GM19467 (cell line): Measurements from ENCODE around the gene ABCA8.

Source experiments
- ATAC-seq: cut with Tn5 transposase; IDR thresholded peaks from one replicate; pipeline ENCODE4 v1.9.1; 2021; ENCODE audit warnings: mild to moderate bottlenecking, moderate library complexity; ENCODE audit not compliant: unreplicated experiment

The ABCA8 gene

DNA sequence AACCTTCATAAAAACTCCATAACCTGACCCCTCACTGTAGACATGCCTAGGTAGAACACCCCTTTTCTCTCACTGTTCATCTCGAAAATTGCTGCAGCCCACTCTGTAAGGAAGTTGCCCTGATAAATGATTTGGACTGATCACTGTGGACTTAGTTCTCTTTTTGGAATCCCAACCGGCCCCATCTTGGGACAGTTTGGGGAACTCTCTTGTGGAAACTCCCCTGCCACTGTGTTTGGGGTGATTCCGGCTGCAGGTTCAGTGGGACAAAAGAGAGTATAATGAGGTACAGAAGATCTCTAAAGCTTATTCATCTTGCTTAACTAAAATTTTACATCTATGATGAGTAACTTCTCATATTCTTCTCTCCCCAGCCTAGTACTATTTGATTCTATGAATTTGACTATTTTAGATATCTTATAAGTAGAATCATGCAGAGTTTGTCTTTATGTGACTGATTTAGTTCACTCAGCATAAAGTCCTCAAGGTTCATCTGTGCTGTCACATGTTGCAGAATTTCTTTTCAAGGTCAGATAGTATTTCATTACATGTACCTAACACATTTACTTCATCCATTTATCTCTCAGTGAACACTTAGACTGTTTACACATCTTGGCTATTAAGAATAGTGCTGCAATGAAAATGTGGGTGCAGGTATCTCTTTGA lies 84.9 kb downstream of the ABCA8 start:
- no peak for ATAC-seq

DNA sequence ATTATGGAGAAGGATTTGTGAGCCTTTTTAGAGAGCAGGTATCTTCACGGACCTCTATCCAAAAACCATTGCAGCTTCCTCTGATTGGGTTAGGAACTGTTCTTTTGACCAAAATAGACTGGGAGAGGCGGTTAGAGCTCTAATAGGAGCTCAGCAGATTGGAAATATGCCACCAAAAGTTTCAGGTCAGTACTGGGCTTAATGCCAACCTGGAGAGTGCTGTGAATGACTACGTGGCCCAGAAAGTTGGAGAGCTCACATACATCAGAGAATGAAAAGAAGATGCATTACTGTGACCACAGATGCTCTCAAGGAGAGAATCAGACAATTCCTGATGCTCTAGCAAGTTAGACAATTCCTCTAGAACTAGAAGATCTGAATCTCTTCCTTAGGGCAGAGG lies 86.5 kb downstream of the ABCA8 start:
- ATAC-seq = no peak

DNA sequence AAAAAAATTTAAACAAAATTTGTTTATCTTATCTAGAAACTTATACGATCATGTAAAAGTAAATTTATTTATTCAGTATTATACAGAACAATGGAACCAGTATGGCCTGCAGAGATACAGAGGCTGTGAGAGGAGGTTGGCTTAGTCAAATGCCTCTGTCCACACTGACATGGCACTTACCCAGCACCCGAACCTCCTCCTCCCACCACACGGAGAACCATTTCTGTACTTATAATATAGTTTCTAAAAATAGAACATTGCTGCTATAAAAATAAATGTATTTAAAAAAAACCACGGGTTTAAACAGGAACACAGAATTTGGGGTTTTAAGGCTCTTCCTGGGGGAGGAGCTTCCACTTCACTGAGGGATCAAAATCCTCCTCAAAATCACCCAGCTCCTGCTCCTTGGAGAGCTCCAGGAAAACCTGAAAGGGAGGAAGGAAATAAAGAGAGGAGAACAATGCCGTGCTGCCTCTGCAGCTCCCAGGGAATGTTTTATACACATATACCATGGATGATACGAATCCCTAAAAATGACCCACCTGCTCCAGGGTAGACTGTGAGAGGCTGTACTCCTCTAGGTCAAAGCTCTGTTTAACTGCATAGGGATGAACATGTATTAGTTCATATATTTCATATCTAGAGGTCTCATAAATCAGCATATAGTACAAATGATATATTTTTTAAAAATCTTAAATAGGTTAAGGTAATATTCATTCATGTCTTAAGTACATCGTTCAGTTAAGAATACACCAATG lies 87.3 kb downstream of the ABCA8 start:
- no peak for ATAC-seq

DNA sequence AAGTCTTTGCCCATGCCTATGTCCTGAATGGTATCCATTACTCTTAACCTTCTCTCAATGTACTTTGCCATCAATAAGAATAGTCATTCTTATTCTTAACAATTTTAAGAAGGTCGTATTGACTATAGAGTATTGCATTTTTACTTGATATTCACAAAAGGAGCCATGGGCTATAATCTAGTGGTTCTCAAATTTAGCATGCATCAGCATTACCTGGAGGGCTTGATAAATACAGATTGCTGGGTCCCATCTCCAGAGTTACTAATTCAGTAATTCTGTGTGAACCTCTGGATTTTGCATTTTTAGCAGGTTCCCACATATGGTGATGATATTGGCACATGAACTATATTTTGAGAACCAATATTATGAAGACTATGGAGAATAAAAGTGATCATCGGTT lies 89.6 kb downstream of the ABCA8 start:
- ATAC-seq = no peak

DNA sequence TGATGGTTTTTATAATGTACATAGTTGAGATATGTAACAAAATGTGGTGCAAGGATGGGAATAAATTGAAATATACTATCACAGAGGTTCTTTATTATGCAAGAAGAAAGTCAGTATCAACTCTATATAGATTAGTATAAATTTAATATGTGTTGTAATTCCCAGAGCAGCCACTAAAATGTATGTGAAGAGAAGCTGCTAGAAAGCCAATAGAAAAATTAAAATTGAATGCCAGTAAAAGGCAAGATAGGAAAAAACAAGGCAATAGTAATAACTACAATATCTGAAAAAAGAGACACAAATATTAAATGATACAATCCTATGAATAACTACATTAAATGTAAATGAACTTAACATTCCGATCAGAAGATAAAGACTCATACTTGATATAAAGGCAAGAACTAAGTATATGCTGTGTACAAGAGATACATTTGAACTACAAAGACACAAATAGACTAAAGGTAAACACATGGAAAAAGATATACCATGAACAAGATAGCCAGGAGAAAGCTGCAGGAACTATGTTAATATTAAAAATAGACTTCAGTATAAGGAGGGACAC lies 92.0 kb downstream of the ABCA8 start:
- no peak for ATAC-seq

DNA sequence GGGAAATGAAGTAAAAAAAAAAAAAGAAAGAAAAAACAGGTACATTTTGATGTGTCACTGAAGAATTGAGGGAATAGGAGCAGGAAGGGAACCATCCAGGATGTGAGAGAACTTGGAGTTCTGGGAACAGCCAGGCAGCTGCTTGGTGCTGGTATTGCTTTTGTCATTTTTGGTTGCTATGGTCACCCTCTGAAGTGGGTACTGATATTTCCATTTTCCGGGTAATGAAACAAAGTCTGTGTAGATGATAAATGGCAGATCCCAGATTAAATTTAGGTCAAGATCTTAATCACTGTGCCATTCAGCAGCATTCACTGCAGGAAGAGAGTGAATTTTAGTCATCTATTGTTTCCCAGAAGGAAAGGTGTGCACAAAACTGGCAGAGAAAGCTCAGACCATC lies 93.6 kb downstream of the ABCA8 start:
- no peak for ATAC-seq

DNA sequence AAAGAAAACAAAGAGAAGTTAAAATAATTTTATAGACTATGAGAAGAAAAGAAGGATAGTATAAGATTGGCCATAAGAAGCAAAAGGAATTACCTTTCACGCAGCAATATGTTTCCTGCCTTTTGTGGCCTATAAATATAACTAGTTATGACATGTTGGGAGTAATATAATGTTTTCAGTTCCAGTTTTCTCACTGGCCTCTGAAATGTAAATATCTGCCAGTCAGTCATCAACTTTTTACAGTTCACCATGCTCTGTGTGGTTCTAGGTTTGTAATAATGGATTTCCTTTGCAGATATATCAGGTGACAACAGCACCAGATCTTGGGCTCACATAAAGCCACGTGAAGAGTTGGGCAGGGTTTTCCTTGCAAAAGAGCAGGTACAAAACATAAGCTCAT lies 94.3 kb downstream of the ABCA8 start:
- ATAC-seq = no peak

DNA sequence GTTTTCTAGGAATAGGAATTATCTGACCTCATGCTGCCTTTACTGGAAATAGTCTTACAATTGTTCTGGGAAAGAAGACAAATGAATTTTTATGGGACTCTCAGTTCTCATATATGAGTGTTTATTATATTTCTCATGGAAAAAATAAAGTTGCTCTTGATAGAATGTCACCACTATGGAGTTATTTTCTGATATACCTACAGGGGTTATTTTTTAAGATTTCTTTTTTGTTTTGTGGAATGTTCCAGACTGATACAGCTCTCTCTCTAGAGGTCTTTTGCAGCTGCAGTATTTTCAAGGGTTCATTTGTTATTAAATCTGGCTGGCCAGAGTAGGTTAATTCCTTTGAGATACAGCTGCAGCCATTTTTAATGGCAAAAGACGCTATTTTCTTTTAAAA lies 100.7 kb downstream of the ABCA8 start:
- no peak for ATAC-seq

DNA sequence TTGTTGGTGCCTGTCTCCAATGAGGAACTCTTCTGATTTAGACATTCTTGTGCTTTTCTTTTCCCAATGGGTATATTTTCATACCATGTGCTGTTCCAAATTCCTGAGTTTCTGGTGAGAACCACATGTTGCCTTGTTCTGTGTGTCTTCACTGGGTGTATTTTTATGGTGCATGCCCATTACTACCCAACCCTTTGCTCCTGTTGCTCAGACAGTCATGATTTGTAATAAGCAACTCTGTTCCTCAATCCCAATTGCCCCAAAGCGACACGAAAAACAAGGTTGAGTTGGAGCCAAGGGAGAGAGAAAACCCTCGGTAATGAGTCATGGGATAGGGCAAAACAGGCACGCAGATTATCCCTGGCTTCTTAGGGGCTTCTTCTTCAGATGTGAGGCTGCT lies 101.8 kb downstream of the ABCA8 start:
- ATAC-seq = no peak

DNA sequence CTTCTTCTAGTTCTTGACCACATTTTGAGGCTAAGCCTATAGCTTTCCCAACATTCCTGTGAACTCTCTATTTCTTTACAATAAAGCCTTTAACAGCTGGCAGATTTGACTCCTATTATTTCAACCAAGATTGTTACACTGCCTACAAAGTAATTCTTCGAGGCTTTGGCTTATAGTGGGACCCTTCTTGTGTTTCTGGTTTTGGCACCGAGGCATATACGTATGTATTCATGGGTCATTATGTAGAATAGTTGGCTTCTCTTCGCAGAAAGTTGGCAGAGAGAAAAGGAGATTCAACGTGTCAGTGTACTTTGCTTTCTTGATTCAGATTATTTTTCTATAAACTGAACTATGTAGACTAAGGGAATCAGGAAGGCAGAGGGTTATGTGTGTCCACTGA lies 102.2 kb downstream of the ABCA8 start:
- ATAC-seq = no peak

DNA sequence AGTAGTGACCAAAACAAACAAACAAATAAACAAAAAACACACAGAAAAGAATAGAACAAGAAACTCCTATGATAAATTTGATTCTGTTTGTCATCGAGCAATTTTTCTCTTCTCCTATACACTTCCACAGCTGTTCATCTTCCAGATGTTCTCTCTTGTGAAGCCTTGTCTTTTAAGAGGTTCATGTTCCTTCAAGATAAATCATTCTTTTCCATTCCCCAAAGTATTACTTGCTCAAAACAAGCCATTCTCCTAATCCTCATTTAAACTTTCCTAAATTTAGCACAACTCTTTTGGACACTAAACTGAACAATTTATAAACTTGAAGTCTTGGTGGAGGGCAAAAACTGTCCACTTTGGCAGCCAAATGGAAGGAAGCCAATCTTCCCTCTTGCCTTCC lies 103.3 kb downstream of the ABCA8 start:
- no peak for ATAC-seq

DNA sequence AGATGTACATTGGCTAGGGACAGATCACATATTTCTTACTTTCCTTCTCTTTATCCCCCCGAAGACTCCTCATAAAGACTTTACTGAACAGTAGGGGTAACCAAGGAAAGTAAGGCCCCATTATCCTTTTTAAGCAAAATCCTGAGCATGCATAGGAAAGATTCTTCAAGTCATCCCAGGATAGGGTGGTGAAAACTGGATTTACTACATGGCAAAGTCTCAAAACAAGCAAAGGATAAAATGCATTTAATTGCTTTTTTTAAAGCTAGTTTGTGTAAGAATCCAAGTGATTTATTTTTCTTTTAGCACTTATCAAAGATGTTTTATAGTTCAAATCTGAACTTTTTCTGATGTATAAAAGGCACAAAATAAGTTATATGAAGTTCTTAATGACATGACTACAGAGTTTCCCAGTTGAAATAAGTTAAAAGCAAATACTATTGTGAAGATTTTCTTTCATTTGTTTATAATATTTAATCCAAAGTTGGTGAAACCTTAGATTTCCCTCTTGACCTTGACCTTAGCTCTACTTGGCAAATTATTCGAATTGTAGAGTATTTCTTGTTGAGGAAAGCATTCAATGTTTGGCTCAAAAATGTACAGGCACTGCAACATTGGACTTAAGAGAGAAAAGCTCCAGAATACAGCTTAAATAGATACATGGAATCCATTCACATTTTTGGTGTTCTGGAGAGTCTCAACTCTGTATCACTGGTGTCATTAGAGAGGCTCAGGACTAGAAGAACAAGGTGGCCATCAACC lies 104.3 kb downstream of the ABCA8 start:
- ATAC-seq = no peak

DNA sequence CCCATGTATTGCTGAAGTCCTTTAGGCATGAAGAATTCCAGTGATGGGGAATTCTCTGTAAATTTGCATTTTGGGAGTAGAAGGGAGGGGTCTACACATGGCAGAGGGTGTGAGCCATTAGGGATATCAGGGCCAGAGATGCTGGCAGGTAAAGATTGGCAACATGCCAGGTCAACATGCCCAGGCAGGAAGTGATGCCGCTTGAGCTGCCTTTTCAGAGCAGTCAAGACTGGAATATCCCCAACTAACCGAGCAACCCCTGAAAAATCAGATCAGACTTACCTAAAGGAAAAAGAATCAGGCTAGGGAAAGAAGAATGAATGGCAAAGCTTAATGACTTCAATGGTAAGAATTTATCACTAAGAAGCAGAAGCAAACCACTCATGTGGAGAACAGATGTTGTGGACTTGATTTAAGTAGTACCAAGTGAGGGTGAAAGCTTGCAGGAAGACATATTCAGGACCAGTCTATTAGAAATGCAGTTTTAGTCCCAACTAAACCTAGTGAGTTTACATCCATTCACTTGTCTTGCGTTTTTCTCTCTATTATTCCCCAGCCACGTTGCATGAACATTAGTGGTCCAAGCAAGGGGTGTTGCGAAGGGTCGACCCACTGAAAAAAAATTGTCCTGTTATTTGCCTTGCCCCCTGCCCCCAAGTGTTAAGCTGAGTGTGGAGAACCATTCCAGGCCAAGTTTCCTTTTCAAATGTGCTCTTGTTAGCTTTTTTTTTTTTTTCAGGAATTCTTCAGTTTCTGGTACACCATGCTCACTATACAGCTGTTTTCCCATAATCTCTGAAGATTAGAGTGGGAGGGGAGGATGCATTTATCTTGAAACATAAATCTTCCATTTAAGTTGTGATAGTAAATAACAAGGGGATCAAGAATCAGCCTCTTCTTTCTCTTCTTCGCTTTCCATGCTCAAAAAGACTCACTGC lies 105.2 kb downstream of the ABCA8 start:
- ATAC-seq = no peak

DNA sequence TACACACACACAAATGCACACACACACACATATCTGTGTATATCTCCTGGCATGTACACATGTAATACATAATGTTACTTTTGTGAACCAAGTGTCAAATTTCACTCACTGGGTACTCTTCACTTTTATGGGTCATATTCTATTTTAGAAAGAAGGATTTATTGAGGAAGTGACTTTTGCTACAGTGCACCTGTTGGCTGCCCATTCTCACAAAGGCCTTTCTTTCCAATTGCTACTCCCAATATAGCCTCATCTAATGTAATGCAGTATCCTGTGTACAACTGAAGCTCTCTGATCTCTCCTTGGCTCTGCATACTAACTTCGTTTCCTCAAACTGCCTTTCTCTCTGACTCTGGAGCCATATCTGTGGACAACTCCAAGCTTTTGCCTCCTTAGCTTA lies 107.5 kb downstream of the ABCA8 start:
- ATAC-seq = no peak

DNA sequence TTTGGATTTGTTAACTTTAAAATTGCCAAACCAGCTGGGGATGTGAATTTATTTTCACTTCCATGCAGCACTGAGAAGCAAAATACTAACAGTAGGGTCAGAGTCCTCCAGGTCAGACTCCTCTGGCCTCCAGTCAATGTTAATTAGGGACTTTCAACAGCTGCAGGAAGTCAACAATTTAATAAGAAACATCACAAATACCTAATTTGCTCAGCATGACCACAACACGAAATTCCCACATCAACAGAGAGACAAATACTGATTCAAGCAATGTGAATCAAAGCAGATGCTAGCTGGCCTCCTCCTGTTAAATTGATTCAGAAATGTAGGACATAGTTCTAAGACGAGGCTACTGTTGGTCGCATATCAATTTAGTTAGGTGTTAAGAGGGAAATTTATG lies 111.7 kb downstream of the ABCA8 start:
- no peak for ATAC-seq

DNA sequence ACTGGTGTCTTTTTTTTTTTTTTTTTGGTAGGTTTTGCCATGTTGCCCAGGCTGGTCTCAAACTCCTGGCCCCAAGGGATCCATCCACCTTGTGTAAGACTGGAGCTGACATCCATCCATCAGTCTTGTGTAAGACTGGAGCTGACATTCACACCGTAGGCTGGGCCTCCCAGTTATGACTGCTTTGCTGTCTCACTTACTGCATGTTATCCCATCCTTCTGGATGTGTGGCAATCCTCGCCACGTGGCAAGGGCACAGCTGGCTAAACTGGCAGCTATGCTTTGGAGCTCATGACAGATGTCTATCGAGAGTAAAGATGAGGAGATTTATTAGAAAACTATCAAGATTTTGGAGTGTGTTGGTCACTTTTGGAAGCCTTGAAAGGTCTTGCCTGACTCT lies 115.1 kb downstream of the ABCA8 start:
- no peak for ATAC-seq

DNA sequence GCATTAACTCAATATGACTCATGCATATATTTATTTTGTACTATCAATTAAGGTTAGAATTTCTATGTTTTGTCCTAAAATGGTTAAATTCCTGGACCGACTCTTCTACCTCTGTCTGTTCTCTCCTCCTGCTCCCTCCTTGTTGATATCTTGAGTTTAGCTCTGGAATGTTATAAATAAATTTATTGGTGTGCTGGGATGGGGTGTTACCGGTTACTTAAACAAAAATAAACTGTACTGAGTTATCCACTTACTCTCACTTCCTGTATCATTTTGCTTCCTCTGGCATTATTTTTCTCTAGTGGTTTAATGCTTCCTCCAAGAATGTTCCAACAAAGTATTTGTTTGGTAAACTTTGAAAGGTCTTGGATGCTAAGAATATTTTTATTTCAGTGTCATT lies 120.1 kb downstream of the ABCA8 start:
- ATAC-seq = no peak

DNA sequence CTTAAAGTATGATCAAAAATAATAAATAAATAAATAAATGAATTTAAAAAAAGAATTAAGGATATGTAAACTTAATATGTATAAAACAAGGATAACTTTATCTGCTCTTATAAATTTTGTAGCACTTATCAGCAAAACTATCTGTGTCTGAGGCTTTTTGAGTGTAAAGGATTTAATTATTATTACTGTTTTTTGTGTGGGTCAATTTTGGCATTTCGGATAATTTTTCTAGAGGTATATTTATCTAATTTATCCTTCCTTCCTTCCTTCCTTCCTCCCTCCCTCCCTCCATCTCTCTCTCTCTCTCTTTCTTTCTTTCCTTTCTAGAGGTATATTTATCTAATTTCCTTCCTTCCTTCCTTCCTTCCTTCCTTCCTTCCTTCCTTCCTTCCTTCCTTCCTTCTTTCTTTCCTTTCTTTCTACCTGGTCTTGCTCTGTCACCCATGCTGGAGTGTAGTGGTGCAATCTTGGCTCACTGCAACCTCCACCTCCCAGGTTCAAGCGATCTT lies 120.8 kb downstream of the ABCA8 start:
- ATAC-seq = no peak

DNA sequence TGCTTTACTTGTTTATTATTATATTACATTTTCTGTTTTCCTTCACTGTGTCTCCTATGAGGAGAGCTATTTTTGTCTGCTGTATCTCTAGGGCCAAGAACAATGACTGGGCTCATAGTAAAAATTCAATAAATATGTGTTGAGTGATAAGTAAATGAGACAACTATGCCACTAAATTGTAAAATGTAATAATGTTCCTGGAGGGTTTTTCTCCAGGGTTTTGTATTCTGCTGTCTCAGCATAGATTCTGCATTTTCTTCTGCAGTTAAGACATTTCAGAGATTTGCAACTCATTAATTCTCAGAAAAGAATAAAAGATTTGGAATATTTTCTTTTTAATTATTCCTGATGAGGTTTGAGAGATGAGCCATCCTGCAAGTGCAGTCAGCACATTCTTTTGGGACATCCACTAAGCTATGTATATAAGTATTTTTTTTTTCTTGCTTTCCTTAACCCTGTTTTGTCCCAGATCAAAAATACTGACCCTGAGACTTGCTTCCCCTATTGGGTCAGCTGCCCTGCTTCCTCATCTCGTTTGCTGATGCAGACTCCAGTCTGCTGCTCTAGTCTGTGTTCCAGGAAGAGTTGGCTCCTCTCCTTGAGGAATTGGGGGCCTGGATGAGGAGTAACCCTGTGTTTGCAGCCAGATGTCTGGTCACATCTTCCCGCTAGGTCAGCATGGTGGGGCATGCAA lies 122.9 kb downstream of the ABCA8 start:
- ATAC-seq = no peak

DNA sequence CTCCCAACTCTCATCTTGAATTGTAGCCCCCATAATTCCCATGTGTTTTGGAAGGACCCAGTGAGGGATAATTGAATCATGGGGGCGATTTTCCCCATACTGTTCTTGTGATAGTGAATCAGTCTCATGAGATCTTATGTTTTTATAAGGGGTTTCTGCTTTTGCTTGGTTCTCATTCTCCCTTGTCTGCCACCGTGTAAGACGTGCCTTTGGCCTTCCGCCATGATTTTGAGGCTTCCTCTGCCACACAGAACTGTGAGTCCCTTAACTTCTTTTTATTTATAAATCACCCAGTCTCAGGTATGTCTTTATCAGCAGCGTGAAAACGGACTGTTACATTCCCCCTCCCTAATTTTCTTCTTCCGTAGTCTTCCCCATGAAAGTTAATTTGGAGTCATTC lies 124.0 kb downstream of the ABCA8 start:
- ATAC-seq = no peak
